Breast epithelium (tissue), 3 donors: ENCODE results near the gene UPK2.

ENCODE experiments used
- POLR2A ChIP-seq: fragments of 450-650 bp; IDR thresholded peaks from one replicate; pipeline ENCODE4 v1.6.1; 2016; ENCODE audit warnings: antibody characterized with exemption, mild to moderate bottlenecking, moderate library complexity
- POLR2AphosphoS5 ChIP-seq, 3 donors: sonication (generic); formaldehyde crosslinking; IDR thresholded peaks; one replicate each; pipeline ENCODE4 v1.6.1; 2017; ENCODE audit warnings: antibody characterized with exemption in 3 of 3
- TF ChIP-seq, protein P1 (sequence below), 3 donors: fragments of 450-650 bp; IDR thresholded peaks; one replicate each; pipeline ENCODE4 v1.5.1; 2016 to 2017; ENCODE audit warnings: antibody characterized with exemption in 3 of 3, mild to moderate bottlenecking in 3 of 3, moderate library complexity in 3 of 3

GRCh38 chr11:118913411-118914125 lies 42.5 kb upstream of the UPK2 start:
- TF ChIP-seq, protein P1, sequence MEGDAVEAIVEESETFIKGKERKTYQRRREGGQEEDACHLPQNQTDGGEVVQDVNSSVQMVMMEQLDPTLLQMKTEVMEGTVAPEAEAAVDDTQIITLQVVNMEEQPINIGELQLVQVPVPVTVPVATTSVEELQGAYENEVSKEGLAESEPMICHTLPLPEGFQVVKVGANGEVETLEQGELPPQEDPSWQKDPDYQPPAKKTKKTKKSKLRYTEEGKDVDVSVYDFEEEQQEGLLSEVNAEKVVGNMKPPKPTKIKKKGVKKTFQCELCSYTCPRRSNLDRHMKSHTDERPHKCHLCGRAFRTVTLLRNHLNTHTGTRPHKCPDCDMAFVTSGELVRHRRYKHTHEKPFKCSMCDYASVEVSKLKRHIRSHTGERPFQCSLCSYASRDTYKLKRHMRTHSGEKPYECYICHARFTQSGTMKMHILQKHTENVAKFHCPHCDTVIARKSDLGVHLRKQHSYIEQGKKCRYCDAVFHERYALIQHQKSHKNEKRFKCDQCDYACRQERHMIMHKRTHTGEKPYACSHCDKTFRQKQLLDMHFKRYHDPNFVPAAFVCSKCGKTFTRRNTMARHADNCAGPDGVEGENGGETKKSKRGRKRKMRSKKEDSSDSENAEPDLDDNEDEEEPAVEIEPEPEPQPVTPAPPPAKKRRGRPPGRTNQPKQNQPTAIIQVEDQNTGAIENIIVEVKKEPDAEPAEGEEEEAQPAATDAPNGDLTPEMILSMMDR (IDR thresholded peaks at IDR 0.05), result no peak
- TF ChIP-seq POLR2AphosphoS5 (IDR thresholded peaks at IDR 0.05) (no peak), POLR2A (no peak)
